Airway epithelial cell (primary cell): ENCODE measurements around the gene KLC3. TPM values are rescaled to one million over a fixed set of nuclear protein-coding genes. Genes with fewer than 3 reads are reported as not detected.

Experiments
- total RNA-seq: library from RNA; depleted of rRNA; stranded (reverse); fragments of >200 nt; gene quantifications from 2 replicates; pipeline ENCODE4 v1.2.3, GENCODE V29; 2015

Gene KLC3
- total RNA-seq = 50.2 and 51.0 TPM in 2 replicates

DNA sequence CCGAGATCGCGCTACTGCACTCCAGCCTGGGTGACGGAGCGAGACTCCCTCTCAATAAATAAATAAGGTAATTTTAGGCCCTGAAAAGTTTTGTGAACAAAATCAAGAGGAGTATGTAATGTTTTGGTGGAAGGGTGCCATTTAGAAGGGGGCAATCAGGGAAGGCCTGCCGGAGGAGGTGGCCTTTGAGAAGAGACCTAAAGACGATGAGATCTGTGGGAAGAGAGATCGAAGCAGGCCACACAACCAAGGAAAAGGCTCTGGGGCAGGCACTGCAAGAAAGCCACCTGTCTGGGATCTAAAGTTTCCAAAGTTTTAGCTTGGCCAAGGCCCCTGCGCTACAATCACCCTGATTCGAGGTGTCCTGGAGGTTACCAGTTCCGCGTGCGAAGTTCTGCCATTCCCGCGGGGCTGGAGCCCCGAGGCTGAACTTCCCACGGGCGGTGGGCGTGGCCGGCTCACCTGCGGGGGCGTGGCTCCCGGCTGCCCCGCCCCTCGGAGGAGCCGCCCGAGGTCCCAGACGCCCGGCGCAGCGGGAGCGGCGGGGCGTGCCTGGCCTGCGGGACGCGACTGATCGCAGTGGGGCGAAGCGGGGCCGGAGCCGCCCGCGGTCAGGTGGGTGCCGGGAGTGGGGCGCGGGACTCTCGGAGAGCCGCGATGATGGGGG, at the start of gene KLC3:
Gene KLC3, plus strand, starts transcription at position 519 of the 667 bp plus-strand sequence. CDS start 4,792 bp downstream, outside the sequence.

DNA sequence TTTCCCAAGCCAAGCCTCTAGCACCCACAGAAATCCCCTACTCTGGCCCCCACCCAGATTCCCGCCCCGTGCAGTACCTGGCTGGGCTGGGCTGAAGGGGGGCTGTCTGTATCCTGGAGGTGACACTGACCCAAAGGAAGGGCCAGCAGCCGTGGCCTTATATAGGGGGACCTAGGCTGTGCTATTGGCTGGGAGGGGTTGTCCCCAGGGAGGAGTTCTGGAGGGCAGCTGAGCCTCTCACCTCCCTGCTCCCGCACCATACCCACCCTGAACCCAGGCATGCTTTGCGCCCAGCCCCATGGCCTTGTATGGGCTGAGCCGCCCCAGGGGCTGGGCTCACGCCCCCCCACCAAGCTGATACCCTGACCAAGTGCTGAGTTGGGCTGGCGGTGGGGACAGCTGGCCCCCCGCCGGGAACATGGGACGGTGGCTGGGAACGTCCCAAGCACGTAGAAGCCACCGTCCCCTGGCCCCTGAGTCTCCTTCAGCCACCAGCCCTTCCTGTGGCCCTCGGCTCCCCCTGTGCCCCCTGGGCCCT, 17.7 kb upstream of the KLC3 start, which contains the start of gene CKM:
Gene CKM, minus strand, starts transcription at position 132 of the 538 bp plus-strand sequence. CDS start 3,162 bp downstream, outside the sequence.

DNA sequence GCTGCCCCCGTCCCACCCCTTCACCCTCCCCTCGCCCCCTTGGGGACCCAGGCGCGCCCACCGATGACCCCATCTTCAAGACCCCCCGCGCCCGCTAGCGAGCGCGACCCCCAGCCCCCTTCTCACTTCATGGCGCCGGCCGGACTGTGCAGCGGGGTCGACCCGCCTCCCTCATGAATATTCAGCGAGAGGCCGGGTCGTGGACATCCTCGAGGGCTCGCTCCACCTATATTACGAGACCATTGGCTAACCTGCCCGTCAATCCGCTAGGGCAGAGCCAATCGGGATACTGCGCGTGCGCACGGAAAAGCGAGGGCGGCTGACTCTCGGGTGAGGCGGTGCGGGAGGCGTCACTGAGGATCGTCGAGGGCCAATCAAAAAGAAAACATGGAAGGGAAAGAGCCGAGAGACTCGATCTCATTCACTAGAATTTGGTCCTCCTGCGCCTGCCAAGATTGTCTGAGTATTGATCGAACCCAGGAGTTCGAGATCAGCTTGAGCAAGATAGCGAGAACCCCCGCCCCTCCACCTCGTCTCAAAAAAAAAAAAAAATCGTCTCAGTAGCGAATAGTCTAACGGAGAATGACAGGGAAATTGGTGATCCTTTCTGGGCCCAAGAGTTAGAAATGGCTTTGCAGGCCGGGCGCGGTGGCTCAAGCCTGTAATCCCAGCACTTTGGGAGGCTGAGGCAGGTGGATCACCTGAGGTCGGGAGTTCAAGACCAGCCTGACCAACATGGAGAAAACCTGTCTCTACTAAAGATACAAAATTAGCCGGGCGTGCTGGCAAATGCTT, 30.1 kb downstream of the KLC3 start, which contains the start of gene ERCC2:
Gene ERCC2, minus strand, starts transcription at position 164 of the 795 bp plus-strand sequence. Its CDS starts 33 bp downstream, at position 131.

Other genes with a start within 250 kb of the KLC3 start
- 36.9 and 41.9 TPM in 2 replicates for gene PPP1R37, start 247.6 kb upstream of the KLC3 start, total RNA-seq
- gene NKPD1, start 179.8 kb upstream of the KLC3 start, total RNA-seq = 2.3 and 2.6 TPM in 2 replicates
- 10.2 and 15.7 TPM in 2 replicates for gene TRAPPC6A, start 162.5 kb upstream of the KLC3 start, total RNA-seq
- gene BLOC1S3, start 162.0 kb upstream of the KLC3 start, total RNA-seq = 11.4 and 13.3 TPM in 2 replicates
- gene EXOC3L2, start 95.3 kb upstream of the KLC3 start, total RNA-seq = 0.21 and 0.46 TPM in 2 replicates
- gene MARK4, start 89.5 kb upstream of the KLC3 start, total RNA-seq = 17.9 and 26.0 TPM in 2 replicates
- gene CKM, start 17.9 kb upstream of the KLC3 start, total RNA-seq = not detected in 2 replicates
- 22.2 and 24.0 TPM in 2 replicates for gene ERCC2, start 29.8 kb downstream of the KLC3 start, total RNA-seq
- 64.0 and 90.9 TPM in 2 replicates for gene PPP1R13L, start 64.3 kb downstream of the KLC3 start, total RNA-seq
- 14.9 and 15.9 TPM in 2 replicates for gene POLR1G, start 65.9 kb downstream of the KLC3 start, total RNA-seq
- 116 and 129 TPM in 2 replicates for gene ERCC1, start 83.2 kb downstream of the KLC3 start, total RNA-seq
- 17.5 and 19.0 TPM in 2 replicates for gene FOSB, start 127.2 kb downstream of the KLC3 start, total RNA-seq
- 7.1 and 10.5 TPM in 2 replicates for gene RTN2, start 156.3 kb downstream of the KLC3 start, total RNA-seq
- gene PPM1N, start 157.7 kb downstream of the KLC3 start, total RNA-seq = 3.0 and 3.9 TPM in 2 replicates
- gene VASP, start 166.7 kb downstream of the KLC3 start, total RNA-seq = 130 and 137 TPM in 2 replicates
- gene OPA3, start 244.1 kb downstream of the KLC3 start, total RNA-seq = 11.7 and 13.1 TPM in 2 replicates